Uterus (tissue), 2 donors: ENCODE results near the gene TMEM47.

Experiments used
- POLR2A ChIP-seq, 2 donors: fragments of 450-650 bp; IDR thresholded peaks; one replicate each; pipeline ENCODE4 v1.6.1; 2016; ENCODE audit warnings: antibody characterized with exemption in 2 of 2, mild to moderate bottlenecking in 1 of 2, moderate library complexity in 1 of 2
- TF ChIP-seq, protein P1 (sequence below), 4 experiments: fragments of 200-600 bp in 2 of 4; fragments of 450-650 bp in 2 of 4; sonication (generic) in 2 of 4; IDR thresholded peaks; one replicate each; pipeline ENCODE4 v1.5.1; 2016 to 2019; ENCODE audit warnings: antibody characterized with exemption in 4 of 4, mild to moderate bottlenecking in 2 of 4, moderate library complexity in 1 of 4

DNA sequence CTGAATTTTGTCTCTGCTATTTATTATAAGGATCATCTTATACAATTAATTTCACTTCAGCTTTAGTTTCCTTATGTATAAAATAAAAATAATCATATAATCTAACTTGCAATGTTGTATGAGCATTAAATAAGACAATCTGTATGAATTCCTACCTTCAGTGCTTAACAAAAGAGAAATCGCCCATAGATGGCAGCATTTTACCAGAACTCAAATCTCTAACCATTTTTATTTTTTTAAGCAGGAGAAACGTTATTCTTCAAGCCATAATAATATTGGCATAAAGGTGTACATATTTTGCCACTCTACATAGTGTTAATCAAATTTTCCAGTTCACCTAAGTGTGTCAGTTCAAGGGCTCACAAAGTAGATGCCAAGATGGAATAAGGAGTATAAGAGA, 78.8 kb downstream of the TMEM47 start:
- TF ChIP-seq, protein P1, sequence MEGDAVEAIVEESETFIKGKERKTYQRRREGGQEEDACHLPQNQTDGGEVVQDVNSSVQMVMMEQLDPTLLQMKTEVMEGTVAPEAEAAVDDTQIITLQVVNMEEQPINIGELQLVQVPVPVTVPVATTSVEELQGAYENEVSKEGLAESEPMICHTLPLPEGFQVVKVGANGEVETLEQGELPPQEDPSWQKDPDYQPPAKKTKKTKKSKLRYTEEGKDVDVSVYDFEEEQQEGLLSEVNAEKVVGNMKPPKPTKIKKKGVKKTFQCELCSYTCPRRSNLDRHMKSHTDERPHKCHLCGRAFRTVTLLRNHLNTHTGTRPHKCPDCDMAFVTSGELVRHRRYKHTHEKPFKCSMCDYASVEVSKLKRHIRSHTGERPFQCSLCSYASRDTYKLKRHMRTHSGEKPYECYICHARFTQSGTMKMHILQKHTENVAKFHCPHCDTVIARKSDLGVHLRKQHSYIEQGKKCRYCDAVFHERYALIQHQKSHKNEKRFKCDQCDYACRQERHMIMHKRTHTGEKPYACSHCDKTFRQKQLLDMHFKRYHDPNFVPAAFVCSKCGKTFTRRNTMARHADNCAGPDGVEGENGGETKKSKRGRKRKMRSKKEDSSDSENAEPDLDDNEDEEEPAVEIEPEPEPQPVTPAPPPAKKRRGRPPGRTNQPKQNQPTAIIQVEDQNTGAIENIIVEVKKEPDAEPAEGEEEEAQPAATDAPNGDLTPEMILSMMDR (IDR thresholded peaks at IDR 0.05) = peak; percentile 20 to 30 (median 24)
- TF ChIP-seq POLR2A (IDR thresholded peaks at IDR 0.05) = no peak
